ENCODE measurements around the gene SLC25A3.
"Not testable (repeated sequence)": the region's sequence is repeated elsewhere in the genome, so short reads cannot be mapped to it uniquely, and the experiment has no call there.

DNA sequence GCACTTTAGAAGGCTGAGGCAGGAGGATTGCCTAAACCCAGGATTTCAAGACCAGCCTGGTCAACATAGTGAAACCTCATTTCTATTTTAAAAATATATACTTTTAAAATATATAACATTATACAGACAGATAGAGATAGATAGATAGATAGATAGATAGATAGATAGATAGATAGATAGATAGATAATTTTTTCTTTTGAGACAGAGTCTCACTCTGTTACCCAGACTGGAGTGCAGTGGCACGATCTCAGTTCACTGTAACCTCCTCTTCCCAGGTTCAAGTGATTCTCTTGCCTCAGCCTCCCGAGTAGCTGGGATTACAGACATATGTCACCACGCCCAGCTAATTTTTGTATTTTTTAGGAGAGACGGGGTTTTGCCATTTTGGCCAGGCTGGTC is 35.4 kb upstream of the SLC25A3 start:
- TF ChIP-seq, protein P1, sequence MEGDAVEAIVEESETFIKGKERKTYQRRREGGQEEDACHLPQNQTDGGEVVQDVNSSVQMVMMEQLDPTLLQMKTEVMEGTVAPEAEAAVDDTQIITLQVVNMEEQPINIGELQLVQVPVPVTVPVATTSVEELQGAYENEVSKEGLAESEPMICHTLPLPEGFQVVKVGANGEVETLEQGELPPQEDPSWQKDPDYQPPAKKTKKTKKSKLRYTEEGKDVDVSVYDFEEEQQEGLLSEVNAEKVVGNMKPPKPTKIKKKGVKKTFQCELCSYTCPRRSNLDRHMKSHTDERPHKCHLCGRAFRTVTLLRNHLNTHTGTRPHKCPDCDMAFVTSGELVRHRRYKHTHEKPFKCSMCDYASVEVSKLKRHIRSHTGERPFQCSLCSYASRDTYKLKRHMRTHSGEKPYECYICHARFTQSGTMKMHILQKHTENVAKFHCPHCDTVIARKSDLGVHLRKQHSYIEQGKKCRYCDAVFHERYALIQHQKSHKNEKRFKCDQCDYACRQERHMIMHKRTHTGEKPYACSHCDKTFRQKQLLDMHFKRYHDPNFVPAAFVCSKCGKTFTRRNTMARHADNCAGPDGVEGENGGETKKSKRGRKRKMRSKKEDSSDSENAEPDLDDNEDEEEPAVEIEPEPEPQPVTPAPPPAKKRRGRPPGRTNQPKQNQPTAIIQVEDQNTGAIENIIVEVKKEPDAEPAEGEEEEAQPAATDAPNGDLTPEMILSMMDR (IDR thresholded peaks at IDR 0.05): not testable (repeated sequence)
- TF ChIP-seq EZH2 (IDR thresholded peaks at IDR 0.05; ENCODE audit: borderline replicate concordance, insufficient read depth, low read depth, low read length, poor library complexity, severe bottlenecking): not testable (repeated sequence)
